IMR-90 (cell line): Measurements from ENCODE around the gene KRT16. TPM values are rescaled to one million over a fixed set of nuclear protein-coding genes. Genes with fewer than 3 reads are reported as not detected.

ENCODE experiments used
- ATAC-seq: fragments of 200-7000 bp; cut with Tn5 transposase; 2 replicates; pipeline ENCODE4 v1.9.1; 2020; ENCODE audit warnings: low read depth, mild to moderate bottlenecking, moderate library complexity
- BruUV-seq: library from RNA; stranded (reverse); fragments of 400-500 nt; replicated peaks from 2 replicates; lab custom pipeline; 2021; lab: Mats Ljungman, UMichigan
- CTCF ChIA-PET: fragments of 300-600 bp; formaldehyde crosslinking; extraction: SDS; loops from one replicate; lab custom pipeline; 2021; ENCODE audit warnings: antibody characterized with exemption; lab: Yijun Ruan, JAX
- POLR2A ChIA-PET: fragments of 300-600 bp; sonication (Branson Sonifier 250); formaldehyde crosslinking; loops from one replicate; lab custom pipeline; 2022; ENCODE audit warnings: antibody characterized with exemption; ENCODE audit not compliant: unreplicated experiment; lab: Charles Lee
- DNase-seq: peaks from one replicate; pipeline ENCODE4 v3.0.0; 2013
- H2AFZ ChIP-seq: replicated peaks from 2 replicates; pipeline ENCODE3; 2013; ENCODE audit warnings: low read length, mild to moderate bottlenecking; ENCODE audit not compliant: poor library complexity
- H2AK5ac ChIP-seq: 2 replicates; pipeline ENCODE4 v1.6.1; 2013; ENCODE audit warnings: low read depth, low read length, inconsistent platforms
- H2AK9ac ChIP-seq: replicated peaks from 2 replicates; pipeline ENCODE3; 2013; ENCODE audit warnings: mild to moderate bottlenecking, low read depth, low read length, moderate library complexity; ENCODE audit not compliant: poor library complexity
- H2BK120ac ChIP-seq: 2 replicates; pipeline ENCODE4 v1.6.1; 2013; ENCODE audit warnings: low read depth, low read length, inconsistent platforms
- H2BK15ac ChIP-seq: 3 replicates; pipeline ENCODE4 v1.6.1; 2013; ENCODE audit warnings: low read depth, low read length, inconsistent platforms
- H2BK20ac ChIP-seq: 2 replicates; pipeline ENCODE4 v1.6.1; 2013; ENCODE audit warnings: low read depth, mild to moderate bottlenecking, inconsistent platforms, low read length, moderate library complexity
- H2BK5ac ChIP-seq: 2 replicates; pipeline ENCODE4 v1.6.1; 2013; ENCODE audit warnings: mild to moderate bottlenecking, low read depth, low read length, inconsistent platforms; ENCODE audit not compliant: poor library complexity, severe bottlenecking
- H3K14ac ChIP-seq: replicated peaks from 2 replicates; pipeline ENCODE4 v1.6.1; 2013; ENCODE audit warnings: low read depth, low read length, inconsistent platforms
- H3K18ac ChIP-seq: 2 replicates; pipeline ENCODE4 v1.6.1; 2013; ENCODE audit warnings: low read depth, low read length, control low read depth
- H3K23ac ChIP-seq: 2 replicates; pipeline ENCODE4 v1.6.1; 2013; ENCODE audit warnings: low read depth, low read length, inconsistent platforms
- H3K27ac ChIP-seq: 2 replicates; pipeline ENCODE4 v1.5.1; 2013; ENCODE audit warnings: mild to moderate bottlenecking, control low read depth, low read length; ENCODE audit not compliant: insufficient read depth
- H3K27me3 ChIP-seq: 2 replicates; pipeline ENCODE4 v1.6.1; 2013; ENCODE audit warnings: low read length; ENCODE audit not compliant: control insufficient read depth, insufficient read depth
- H3K36me3 ChIP-seq: 2 replicates; pipeline ENCODE4 v1.6.1; 2013; ENCODE audit warnings: low read length, mixed read lengths; ENCODE audit not compliant: control insufficient read depth, insufficient read depth
- H3K4ac ChIP-seq: 2 replicates; pipeline ENCODE4 v1.6.1; 2013; ENCODE audit warnings: low read depth, low read length, inconsistent platforms
- H3K4me1 ChIP-seq: 2 replicates; pipeline ENCODE4 v1.6.1; 2013; ENCODE audit warnings: low read length, mixed read lengths; ENCODE audit not compliant: control insufficient read depth, insufficient read depth
- H3K4me2 ChIP-seq: 2 replicates; pipeline ENCODE4 v1.6.1; 2013; ENCODE audit warnings: low read depth, mild to moderate bottlenecking, control low read depth, low read length, moderate library complexity
- H3K4me3 ChIP-seq: 2 replicates; pipeline ENCODE4 v1.5.1; 2013; ENCODE audit warnings: low read depth, mild to moderate bottlenecking, control low read depth, low read length, moderate library complexity; ENCODE audit not compliant: insufficient read depth
- H3K56ac ChIP-seq: 2 replicates; pipeline ENCODE4 v1.6.1; 2013; ENCODE audit warnings: low read length, inconsistent platforms; ENCODE audit not compliant: insufficient read depth; ENCODE audit errors: extremely low read depth
- H3K79me1 ChIP-seq, 2 experiments: 2 replicates each; pipeline ENCODE4 v1.6.1; 2013; ENCODE audit warnings: low read length in 2 of 2, inconsistent platforms in 1 of 2, low read depth in 1 of 2
- H3K9ac ChIP-seq: 2 replicates; pipeline ENCODE4 v1.6.1; 2013; ENCODE audit warnings: low read depth, low read length, control low read depth
- H3K9me1 ChIP-seq: 2 replicates; pipeline ENCODE4 v1.6.1; 2013; ENCODE audit warnings: low read length, inconsistent platforms; ENCODE audit not compliant: insufficient read depth
- H3K9me3 ChIP-seq: 2 replicates; pipeline ENCODE4 v1.6.1; 2013; ENCODE audit warnings: low read length; ENCODE audit not compliant: control insufficient read depth, insufficient read depth
- H4K20me1 ChIP-seq: 2 replicates; pipeline ENCODE4 v1.6.1; 2013; ENCODE audit warnings: low read length, inconsistent platforms; ENCODE audit not compliant: insufficient read depth
- H4K5ac ChIP-seq: 2 replicates; pipeline ENCODE4 v1.6.1; 2013; ENCODE audit warnings: mild to moderate bottlenecking, low read depth, low read length, control low read depth
- H4K8ac ChIP-seq, 2 experiments: 2 replicates each; pipeline ENCODE4 v1.6.1; 2013; ENCODE audit warnings: low read depth in 2 of 2, low read length in 2 of 2, control low read depth in 1 of 2, inconsistent platforms in 1 of 2
- H4K91ac ChIP-seq: 2 replicates; pipeline ENCODE4 v1.6.1; 2013; ENCODE audit warnings: low read depth, low read length, inconsistent platforms; ENCODE audit not compliant: insufficient read depth
- BHLHE40 ChIP-seq: fragments of 150-350 bp; IDR thresholded peaks from 2 replicates; pipeline ENCODE4 v1.6.1; 2016; ENCODE audit warnings: mild to moderate bottlenecking, low read depth, low read length
- CEBPB ChIP-seq: IDR thresholded peaks from 2 replicates; pipeline ENCODE4 v1.6.1; 2012; ENCODE audit warnings: low read depth, low read length, improper control_type of control experiment
- CHD1 ChIP-seq: IDR thresholded peaks from 2 replicates; pipeline ENCODE4 v1.6.1; 2012; ENCODE audit warnings: low read depth, low read length, improper control_type of control experiment
- FOS ChIP-seq: fragments of 150-350 bp; IDR thresholded peaks from 2 replicates; pipeline ENCODE4 v1.6.1; 2016; ENCODE audit warnings: low read depth, low read length
- MAFK ChIP-seq: IDR thresholded peaks from 2 replicates; pipeline ENCODE4 v1.6.1; 2012; ENCODE audit warnings: low read depth, low read length, improper control_type of control experiment
- MAZ ChIP-seq: IDR thresholded peaks from 2 replicates; pipeline ENCODE4 v1.6.1; 2012; ENCODE audit warnings: low read depth, mild to moderate bottlenecking, low read length, improper control_type of control experiment, moderate library complexity, borderline replicate concordance
- MXI1 ChIP-seq: IDR thresholded peaks from 2 replicates; pipeline ENCODE4 v1.6.1; 2012; ENCODE audit warnings: low read depth, mild to moderate bottlenecking, low read length, moderate library complexity, borderline replicate concordance
- NFE2L2 ChIP-seq: fragments of 150-350 bp; IDR thresholded peaks from 2 replicates; pipeline ENCODE4 v1.6.1; 2016; ENCODE audit warnings: low read depth, mild to moderate bottlenecking, low read length
- POLR2A ChIP-seq: IDR thresholded peaks from 2 replicates; pipeline ENCODE4 v1.6.1; 2012; ENCODE audit warnings: mild to moderate bottlenecking, low read depth, low read length
- RAD21 ChIP-seq: IDR thresholded peaks from 2 replicates; pipeline ENCODE4 v1.6.1; 2012; ENCODE audit warnings: low read length, improper control_type of control experiment
- RCOR1 ChIP-seq: IDR thresholded peaks from 2 replicates; pipeline ENCODE4 v1.6.1; 2012; ENCODE audit warnings: mild to moderate bottlenecking, low read length, improper control_type of control experiment; ENCODE audit not compliant: insufficient replicate concordance
- RFX5 ChIP-seq: IDR thresholded peaks from 2 replicates; pipeline ENCODE4 v1.8.0; 2012; ENCODE audit warnings: low read depth, mild to moderate bottlenecking, low read length, moderate library complexity
- SMC3 ChIP-seq: fragments of 150-350 bp; IDR thresholded peaks from 2 replicates; pipeline ENCODE4 v1.6.1; 2016; ENCODE audit warnings: low read depth, mild to moderate bottlenecking, antibody characterized with exemption, low read length, moderate library complexity
- WGBS, 2 experiments: methylation state at CpG; one replicate each; pipeline versions ENCODE4 v1.1.5 to v1.1.7; 2013; ENCODE audit warnings: missing lambda C conversion rate in 2 of 2; ENCODE audit not compliant: insufficient read length in 1 of 2; ENCODE audit errors: extremely low coverage in 2 of 2; 5-methylcytosine and 5-hydroxymethylcytosine counted together
- dilution Hi-C: fragments of 300-500 bp; cut with HindIII; formaldehyde crosslinking; loops from one replicate; pipeline ENCODE4 v1.14.3; 2018; ENCODE audit warnings: low sequenced_read_pairs; ENCODE audit not compliant: unreplicated experiment
- in situ Hi-C: fragments of 300-500 bp; cut with MboI; formaldehyde crosslinking; loops from 3 replicates; pipeline ENCODE4 v1.14.3; 2019; ENCODE audit warnings: low sequenced_read_pairs, inconsistent platforms, mixed read lengths
- intact Hi-C: fragments of 100-400 bp; cut with micrococcal nuclease; formaldehyde crosslinking; loops from 2 replicates; pipeline ENCODE4 v1.10.0; 2022
- polyA plus RNA-seq, 3 experiments: library from polyadenylated mRNA; depleted of rRNA; stranded (reverse); fragments of >200 nt; gene quantifications; 2 replicates each; pipeline ENCODE4 v1.2.3, GENCODE V29; 2012; ENCODE audit warnings: low replicate concordance in 1 of 3
- total RNA-seq: library from RNA; depleted of rRNA; stranded (reverse); fragments of >200 nt; gene quantifications from 2 replicates; pipeline ENCODE4 v1.2.3, GENCODE V29; 2012
- TF ChIP-seq, protein P1 (sequence below): fragments of 150-350 bp; IDR thresholded peaks from 2 replicates; pipeline ENCODE4 v1.6.1; 2017; ENCODE audit warnings: mild to moderate bottlenecking, antibody characterized with exemption, low read length, low read depth
- TF ChIP-seq, protein P2 (sequence below): fragments of 150-350 bp; IDR thresholded peaks from 2 replicates; pipeline ENCODE4 v1.6.1; 2016; ENCODE audit warnings: low read depth, mild to moderate bottlenecking, low read length, moderate library complexity, borderline replicate concordance

Gene KRT16
- total and polyA plus RNA-seq, 2 of the 4 experiments (the other 2 are of a cell fraction): not detected

DNA sequence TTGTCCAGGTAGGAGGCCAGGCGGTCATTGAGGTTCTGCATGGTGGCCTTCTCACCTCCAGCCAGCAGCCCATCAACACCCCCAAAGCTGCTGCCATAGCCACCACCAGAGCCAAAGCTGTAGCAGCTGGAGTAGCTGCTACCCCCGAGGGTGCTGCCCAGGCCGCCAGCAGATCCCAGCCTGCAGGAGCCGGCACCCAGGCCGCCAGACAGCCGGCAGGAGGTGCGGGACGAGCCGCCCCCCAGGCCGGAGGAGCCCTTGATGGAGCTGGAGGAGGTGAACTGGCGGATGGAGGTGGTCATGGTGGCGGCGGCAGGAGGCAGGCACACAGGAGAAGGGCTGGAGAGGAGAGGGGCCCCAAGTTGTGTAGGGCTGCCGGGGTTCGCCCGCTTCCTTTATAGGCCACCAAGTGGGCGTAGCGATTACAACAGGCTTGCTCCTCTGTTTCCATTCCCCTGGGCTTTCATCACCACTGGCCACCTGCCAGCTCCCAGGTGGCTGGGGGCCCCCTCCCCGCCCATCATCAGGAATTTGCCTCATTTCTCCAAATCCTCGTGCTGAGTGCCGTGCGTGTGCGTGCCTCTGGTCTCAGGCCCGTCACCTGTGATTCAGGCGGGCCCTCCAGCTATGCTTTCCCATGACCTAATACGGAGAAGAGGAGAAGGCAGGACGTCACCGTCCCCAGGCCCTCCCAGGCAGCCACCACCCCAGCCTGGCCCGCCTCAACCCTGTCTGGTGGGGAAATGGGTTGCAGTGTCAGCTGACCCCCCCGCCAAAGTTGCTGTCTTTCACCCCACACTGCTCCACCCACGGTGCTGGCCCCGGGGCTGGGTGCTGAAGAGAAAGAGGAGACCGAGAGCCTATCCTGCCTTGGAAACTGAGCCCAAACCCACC lies 11.9 kb upstream of the KRT16 start, which contains the start of gene KRT17:
Gene KRT17 (minus strand): TSS at position 368 of the 894 bp plus-strand sequence. CDS start 66 bp downstream, at position 302.
- DNase-seq (no peak), ATAC-seq (no peak)
- no peak within 1 kb of the TSS for H2AK5ac ChIP-seq
- H4K5ac ChIP-seq: no peak within 1 kb of the TSS
- no peaks in the 10 kb centered on the region for H4K20me1 ChIP-seq
- H4K91ac ChIP-seq: no peak within 1 kb of the TSS
- BruUV-seq: no TSS peak
- no peak within 1 kb of the TSS for H3K56ac ChIP-seq
- H3K14ac ChIP-seq: no peak within 1 kb of the TSS
- dilution Hi-C loops (no loop called here), intact Hi-C loops (no loop called here), in situ Hi-C loops (no loop called here)
- no peaks in the 10 kb centered on the region for H3K4me1 ChIP-seq
- WGBS, 2 experiments: 80% methylated on average over 7 of the region's 33 CpGs; no CpG with 5 or more reads in 1 of the 2 experiments
- H3K23ac ChIP-seq: no peak within 1 kb of the TSS
- H3K36me3 ChIP-seq: no peaks in the 10 kb centered on the region
- no peaks in the 10 kb centered on the region for H3K79me1 ChIP-seq
- H3K4me3 ChIP-seq: no peak within 1 kb of the TSS
- H3K4me2 ChIP-seq: no peak within 1 kb of the TSS
- H2AFZ ChIP-seq: no peak within 1 kb of the TSS
- H3K18ac ChIP-seq: no peak within 1 kb of the TSS
- H2BK120ac ChIP-seq: no peak within 1 kb of the TSS
- no peaks in the 10 kb centered on the region for H3K9me3 ChIP-seq
- no peak within 1 kb of the TSS for H3K4ac ChIP-seq
- H4K8ac ChIP-seq: no peak within 1 kb of the TSS
- H2AK9ac ChIP-seq: no peak within 1 kb of the TSS
- TF ChIP-seq RFX5 (no peak), MAFK (no peak), RCOR1 (no peak), CEBPB (no peak), MAZ (no peak), RAD21 (no peak), CHD1 (no peak), MXI1 (no peak), BHLHE40 (no peak), NFE2L2 (no peak), FOS (no peak), SMC3 (no peak), POLR2A (no peak)
- TF ChIP-seq, protein P1, sequence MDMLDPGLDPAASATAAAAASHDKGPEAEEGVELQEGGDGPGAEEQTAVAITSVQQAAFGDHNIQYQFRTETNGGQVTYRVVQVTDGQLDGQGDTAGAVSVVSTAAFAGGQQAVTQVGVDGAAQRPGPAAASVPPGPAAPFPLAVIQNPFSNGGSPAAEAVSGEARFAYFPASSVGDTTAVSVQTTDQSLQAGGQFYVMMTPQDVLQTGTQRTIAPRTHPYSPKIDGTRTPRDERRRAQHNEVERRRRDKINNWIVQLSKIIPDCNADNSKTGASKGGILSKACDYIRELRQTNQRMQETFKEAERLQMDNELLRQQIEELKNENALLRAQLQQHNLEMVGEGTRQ: no peak
- TF ChIP-seq, protein P2, sequence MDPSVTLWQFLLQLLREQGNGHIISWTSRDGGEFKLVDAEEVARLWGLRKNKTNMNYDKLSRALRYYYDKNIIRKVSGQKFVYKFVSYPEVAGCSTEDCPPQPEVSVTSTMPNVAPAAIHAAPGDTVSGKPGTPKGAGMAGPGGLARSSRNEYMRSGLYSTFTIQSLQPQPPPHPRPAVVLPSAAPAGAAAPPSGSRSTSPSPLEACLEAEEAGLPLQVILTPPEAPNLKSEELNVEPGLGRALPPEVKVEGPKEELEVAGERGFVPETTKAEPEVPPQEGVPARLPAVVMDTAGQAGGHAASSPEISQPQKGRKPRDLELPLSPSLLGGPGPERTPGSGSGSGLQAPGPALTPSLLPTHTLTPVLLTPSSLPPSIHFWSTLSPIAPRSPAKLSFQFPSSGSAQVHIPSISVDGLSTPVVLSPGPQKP: no peak
- H3K9ac ChIP-seq: no peak within 1 kb of the TSS
- H3K9me1 ChIP-seq: no peaks in the 10 kb centered on the region; the same call in 1 of the 2 replicates
- CTCF ChIA-PET: no interaction called here
- no peak within 1 kb of the TSS for H2BK20ac ChIP-seq
- POLR2A ChIA-PET: no interaction called here
- no peak within 1 kb of the TSS for H3K27ac ChIP-seq
- H3K27me3 ChIP-seq: peaks cover 26% of the 10 kb centered on the region
- no peak within 1 kb of the TSS for H2BK15ac ChIP-seq
- no peak within 1 kb of the TSS for H2BK5ac ChIP-seq
